Measurements from ENCODE around the gene HSPB7. TPM values are rescaled to one million over a fixed set of nuclear protein-coding genes. Genes with fewer than 3 reads are reported as not detected.

The HSPB7 gene
- total and polyA plus RNA-seq, 2 of the 8 experiments (the other 6 are each of a cell fraction or from before 2014, with no cell fraction given), result not detected

- Histone ChIP-seq H2BK20ac (ENCODE audit: low read length) (no peak overlapping the region), H2BK120ac (replicated peaks; ENCODE audit: low read depth, low read length) (no peak overlapping the region), H2BK12ac (ENCODE audit: low read depth, low read length) (no peak overlapping the region), H2BK15ac (ENCODE audit: low read length) (no peak overlapping the region), H3K23ac (ENCODE audit: insufficient read length) (no peak overlapping the region), H3K79me1 (ENCODE audit: low read depth, low read length) (peaks cover 4% of the 10 kb centered on the region), H3K23me2 (ENCODE audit: low read depth, low read length) (no peaks in the 10 kb centered on the region), H3K27ac (ENCODE audit: low read depth, low read length) (no peak overlapping the region), H2AK5ac (ENCODE audit: low read depth, low read length) (no peak overlapping the region), H3K4ac (replicated peaks; ENCODE audit: insufficient read length, low read depth, low read length) (no peak overlapping the region), H4K20me1 (replicated peaks in 1 of 2; ENCODE audit: control insufficient read depth in 1 of 2, insufficient read depth in 2 of 2, low read length in 2 of 2) (peaks cover 0 to 2% of the 10 kb centered on the region in 2 experiments), H3K36me3 (ENCODE audit: control insufficient read depth in 2 of 4, insufficient read depth in 4 of 4, low read length in 3 of 4) (peaks cover 0 to 16% (median 8%) of the 10 kb centered on the region in 4 experiments; a peak in 6 of 8 replicates), H4K91ac (replicated peaks; ENCODE audit: insufficient read length, low read length) (no peak overlapping the region), H3K18ac (ENCODE audit: extremely low read depth, low read length) (no peak overlapping the region), H3K14ac (ENCODE audit: insufficient read length) (no peak overlapping the region), H2BK5ac (ENCODE audit: low read depth, low read length) (no peak overlapping the region), H3K4me2 (ENCODE audit: insufficient read depth in 1 of 2, low read depth in 2 of 2, low read length in 2 of 2) (no peak overlapping the region), H3K9ac (replicated peaks in 1 of 4; ENCODE audit: extremely low read depth in 1 of 4, low read depth in 3 of 4, low read length in 3 of 4) (no peak overlapping the region), H2AFZ (ENCODE audit: low read length) (no peak overlapping the region), H4K5ac (ENCODE audit: insufficient read length, low read depth, low read length) (no peak overlapping the region), H3K9me3 (ENCODE audit: insufficient read depth in 2 of 2, low read depth in 1 of 2, low read length in 1 of 2) (peaks cover 12 to 13% of the 10 kb centered on the region in 2 experiments), H3K79me2 (ENCODE audit: control insufficient read depth in 1 of 2, insufficient read depth in 2 of 2, low read length in 2 of 2) (peaks cover 0 to 5% of the 10 kb centered on the region in 2 experiments; a peak in 2 of 4 replicates), H4K8ac (ENCODE audit: extremely low read depth, insufficient read depth, low read length) (no peak overlapping the region), H3K4me1 (replicated peaks in 1 of 4; ENCODE audit: control insufficient read depth in 3 of 4, insufficient read depth in 4 of 4, low read length in 3 of 4) (no peaks in the 10 kb centered on the region), H3K4me3 (ENCODE audit: extremely low read depth in 1 of 4, insufficient read depth in 2 of 4, low read depth in 3 of 4, low read length in 4 of 4) (no peak overlapping the region), H3K27me3 (replicated peaks in 1 of 4; ENCODE audit: control insufficient read depth in 3 of 4, extremely low read depth in 1 of 4, insufficient read depth in 3 of 4, low read length in 3 of 4) (no peaks in the 10 kb centered on the region), H3K56ac (replicated peaks; ENCODE audit: insufficient read length, low read depth, low read length) (no peak overlapping the region)
- CTCF ChIA-PET (ENCODE audit: partially characterized antibody), result interaction anchor here (1.3 to 3.2 kb wide), 2 partner anchors 11 to 36 kb away, joined by 3 to 15 read pairs; no protein-coding TSS in a partner anchor
- no peak for FAIRE-seq
- DNase-seq (ENCODE audit: low read depth in 1 of 2, low spot score in 2 of 2), result no peak
- 97% methylated on average over 5 of the region's 5 CpGs; no CpG with 5 or more reads in 1 of the 2 experiments for WGBS, 2 experiments (ENCODE audit: extremely low coverage in 1 of 2, insufficient coverage in 1 of 2, insufficient read length in 1 of 2, insufficient replicate concordance in 2 of 2, low coverage in 1 of 2, low lambda C conversion rate in 2 of 2, missing lambda C conversion rate in 1 of 2)
- POLR2A ChIA-PET (ENCODE audit: partially characterized antibody), result no interaction called here
- TF ChIP-seq MAFK (IDR thresholded peaks at IDR 0.05; ENCODE audit: low read depth, low read length) (no peak), BCL11A (IDR thresholded peaks at IDR 0.05; ENCODE audit: low read depth in 2 of 2, low read length in 2 of 2) (no peak), SRF (IDR thresholded peaks at IDR 0.05; ENCODE audit: low read depth, low read length) (no peak), YY1 (IDR thresholded peaks at IDR 0.05; ENCODE audit: low read depth, low read length) (no peak), E2F6 (IDR thresholded peaks at IDR 0.05) (no peak), ASH2L (IDR thresholded peaks at IDR 0.05; ENCODE audit: low read length) (no peak), BRCA1 (IDR thresholded peaks at IDR 0.05; ENCODE audit: low read depth, low read length) (no peak), CEBPB (IDR thresholded peaks at IDR 0.05; ENCODE audit: low read depth, low read length) (no peak), CTCF (IDR thresholded peaks at IDR 0.05; ENCODE audit: control extremely low read depth in 1 of 3, insufficient read depth in 1 of 3, low read depth in 1 of 3, low read length in 3 of 3) (no peak), TAF1 (IDR thresholded peaks at IDR 0.05; ENCODE audit: low read depth, low read length) (no peak), CREB1 (IDR thresholded peaks at IDR 0.05) (no peak), JUND (IDR thresholded peaks at IDR 0.05; ENCODE audit: low read length) (no peak)
Observed at GRCh38 chr1:15968172-15968571, 49.7 kb downstream of the HSPB7 start.
